Neural cell (in vitro differentiated cells): ENCODE results near the gene WNK2. TPM values are rescaled to one million over a fixed set of nuclear protein-coding genes. Genes with fewer than 3 reads are reported as not detected.
"Not testable (repeated sequence)": the region's sequence is repeated elsewhere in the genome, so short reads cannot be mapped to it uniquely, and the experiment has no call there.

Experiments used
- H2AFZ ChIP-seq: fragments of 200-600, 300-800 bp; sonication (generic), shearing (Covaris generic); 2 replicates; pipeline ENCODE4 v1.6.0; 2014; ENCODE audit warnings: low read depth, mild to moderate bottlenecking, antibody characterized with exemption, low read length, moderate library complexity
- H3F3A ChIP-seq: fragments of 200-600 bp; shearing (Covaris generic); 2 replicates; pipeline ENCODE4 v1.6.1; 2016; ENCODE audit warnings: mild to moderate bottlenecking, moderate library complexity, mixed read lengths, antibody characterized with exemption, low read length; ENCODE audit not compliant: insufficient read depth, poor library complexity, severe bottlenecking
- H3K27ac ChIP-seq: fragments of 200-600, 300-800 bp; sonication (generic), shearing (Covaris generic); 2 replicates; pipeline ENCODE4 v1.5.1; 2014; ENCODE audit warnings: mild to moderate bottlenecking, low read length, moderate library complexity
- H3K27me3 ChIP-seq: fragments of 300-800, 200-600 bp; sonication (generic), shearing (Covaris generic); 2 replicates; pipeline ENCODE4 v1.6.0; 2014; ENCODE audit warnings: mild to moderate bottlenecking, low read depth, low read length, moderate library complexity; ENCODE audit not compliant: insufficient read depth
- H3K36me3 ChIP-seq: fragments of 300-800, 200-600 bp; sonication (generic), shearing (Covaris generic); 2 replicates; pipeline ENCODE4 v1.5.1; 2014; ENCODE audit warnings: mild to moderate bottlenecking, antibody characterized with exemption, low read length, moderate library complexity; ENCODE audit not compliant: insufficient read depth
- H3K4me2 ChIP-seq: fragments of 300-800, 200-600 bp; sonication (generic), shearing (Covaris generic); 2 replicates; pipeline ENCODE4 v1.6.0; 2014; ENCODE audit warnings: mild to moderate bottlenecking, low read length
- H3K4me3 ChIP-seq: fragments of 300-800, 200-600 bp; sonication (generic), shearing (Covaris generic); 2 replicates; pipeline ENCODE4 v1.5.1; 2014; ENCODE audit warnings: mild to moderate bottlenecking, low read length, moderate library complexity
- H3K79me2 ChIP-seq: fragments of 200-600 bp; shearing (Covaris generic); replicated peaks from 2 replicates; pipeline ENCODE4 v1.6.0; 2014; ENCODE audit warnings: mild to moderate bottlenecking, low read length, moderate library complexity; ENCODE audit not compliant: insufficient read depth
- H3K9ac ChIP-seq: fragments of 300-800, 200-600 bp; sonication (generic), shearing (Covaris generic); 2 replicates; pipeline ENCODE4 v1.6.1; 2016; ENCODE audit warnings: mild to moderate bottlenecking, low read length, mixed read lengths
- H3K9me2 ChIP-seq: fragments of 200-600 bp; shearing (Covaris generic); 2 replicates; pipeline ENCODE4 v1.6.1; 2016; ENCODE audit warnings: mild to moderate bottlenecking, low read length, mixed read lengths; ENCODE audit not compliant: insufficient read depth
- H3K9me3 ChIP-seq: fragments of 200-600, 300-800 bp; sonication (generic), shearing (Covaris generic); 2 replicates; pipeline ENCODE4 v1.6.1; 2016; ENCODE audit warnings: mild to moderate bottlenecking, mixed run types, low read length, moderate library complexity, mixed read lengths
- H4K20me1 ChIP-seq: fragments of 200-600 bp; shearing (Covaris generic); 2 replicates; pipeline ENCODE4 v1.6.1; 2016; ENCODE audit warnings: mild to moderate bottlenecking, mixed run types; ENCODE audit not compliant: insufficient read depth
- CTCF ChIP-seq: fragments of 450-650 bp; IDR thresholded peaks from 2 replicates; pipeline ENCODE4 v1.5.1; 2014; ENCODE audit warnings: antibody characterized with exemption, mild to moderate bottlenecking, moderate library complexity; ENCODE audit not compliant: poor library complexity, severe bottlenecking
- EP300 ChIP-seq: fragments of 450-650 bp; conservative IDR thresholded peaks from 2 replicates; pipeline ENCODE4 v1.6.1; 2014; ENCODE audit warnings: antibody characterized with exemption, mild to moderate bottlenecking, moderate library complexity; ENCODE audit not compliant: poor library complexity, severe bottlenecking
- EZH2 ChIP-seq: fragments of 200-600, 300-800 bp; shearing (Covaris generic), sonication (generic); IDR thresholded peaks from 2 replicates; pipeline ENCODE4 v1.6.1; 2014; ENCODE audit warnings: antibody characterized with exemption, low read length, borderline replicate concordance, mild to moderate bottlenecking; ENCODE audit not compliant: insufficient read depth, poor library complexity, severe bottlenecking
- MXI1 ChIP-seq: fragments of 450-650 bp; conservative IDR thresholded peaks from 2 replicates; pipeline ENCODE4 v1.6.1; 2014; ENCODE audit warnings: antibody characterized with exemption, mild to moderate bottlenecking; ENCODE audit not compliant: poor library complexity, severe bottlenecking
- POLR2AphosphoS5 ChIP-seq: IDR thresholded peaks from 2 replicates; pipeline ENCODE4 v1.6.1; 2012
- RAD21 ChIP-seq: fragments of 450-650 bp; conservative IDR thresholded peaks from 2 replicates; pipeline ENCODE4 v1.6.1; 2014; ENCODE audit warnings: antibody characterized with exemption, mild to moderate bottlenecking, moderate library complexity
- REST ChIP-seq: IDR thresholded peaks from 2 replicates; pipeline ENCODE4 v1.6.1; 2012; ENCODE audit warnings: borderline replicate concordance
- SMC3 ChIP-seq: fragments of 450-650 bp; conservative IDR thresholded peaks from 2 replicates; pipeline ENCODE4 v1.6.1; 2014; ENCODE audit warnings: antibody characterized with exemption, mild to moderate bottlenecking, moderate library complexity; ENCODE audit not compliant: poor library complexity
- TAF1 ChIP-seq: IDR thresholded peaks from 2 replicates; pipeline ENCODE4 v1.6.1; 2012; ENCODE audit warnings: low read depth
- polyA plus RNA-seq: library from polyadenylated mRNA; depleted of rRNA; stranded (reverse); fragments of >200 nt; gene quantifications from 2 replicates; pipeline ENCODE4 v1.2.3, GENCODE V29; 2014

Gene WNK2
- polyA plus RNA-seq, 1 donor from 2014 or later = 37.1 TPM

- no peaks in the 10 kb centered on the region for H3K36me3 ChIP-seq
- no peak overlapping the region for H3K4me3 ChIP-seq
- H3K4me2 ChIP-seq = no peak overlapping the region
- no peak overlapping the region for H2AFZ ChIP-seq
- no peaks in the 10 kb centered on the region for H3K9me3 ChIP-seq
- TF ChIP-seq REST (no peak), TAF1 (no peak), EZH2 (no peak), POLR2AphosphoS5 (no peak), SMC3 (no peak), RAD21 (no peak), MXI1 (no peak), EP300 (no peak), CTCF (no peak)
- no peaks in the 10 kb centered on the region for H3K27me3 ChIP-seq
- H3K9ac ChIP-seq = no peak overlapping the region
- no peaks in the 10 kb centered on the region for H4K20me1 ChIP-seq
- no peaks in the 10 kb centered on the region for H3K79me2 ChIP-seq
- no peaks in the 10 kb centered on the region for H3K9me2 ChIP-seq
- no peak overlapping the region for H3K27ac ChIP-seq
- H3F3A ChIP-seq = no peaks in the 10 kb centered on the region
Measured at GRCh38 chr9:93336720-93337119, 152.8 kb downstream of the WNK2 start.

DNA sequence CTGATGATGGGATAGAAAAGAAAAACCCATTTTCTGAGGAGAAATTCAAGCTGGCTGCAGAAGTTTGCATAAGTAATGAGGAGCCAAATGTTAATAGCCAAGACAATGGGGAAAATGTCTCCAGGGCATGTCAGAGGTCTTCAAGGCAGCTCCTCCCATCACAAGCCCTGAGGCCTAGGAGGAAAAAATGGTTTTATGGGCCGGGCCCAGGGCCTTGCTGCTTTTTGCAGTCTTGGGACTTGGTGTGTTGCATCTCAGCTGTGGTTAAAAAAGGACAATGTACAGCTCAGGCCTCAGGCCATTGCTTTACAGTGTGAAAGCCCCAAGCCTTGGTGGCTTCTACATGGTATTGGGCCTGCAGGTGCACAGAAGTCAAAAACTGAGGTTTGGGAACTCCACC lies 154.3 kb downstream of the WNK2 start:
- H3K4me3 ChIP-seq, H3K27ac ChIP-seq, H3F3A ChIP-seq, H3K4me2 ChIP-seq, H2AFZ ChIP-seq, H3K27me3 ChIP-seq, H3K36me3 ChIP-seq, H3K79me2 ChIP-seq, H3K9me2 ChIP-seq, H3K9ac ChIP-seq, H4K20me1 ChIP-seq, H3K9me3 ChIP-seq: not testable (repeated sequence)

GRCh38 chr9:93340091-93340490 lies 156.2 kb downstream of the WNK2 start:
- no peak overlapping the region for H3K9ac ChIP-seq
- H3K79me2 ChIP-seq = no peaks in the 10 kb centered on the region
- no peaks in the 10 kb centered on the region for H3K9me3 ChIP-seq
- H2AFZ ChIP-seq = no peak overlapping the region
- H4K20me1 ChIP-seq = no peaks in the 10 kb centered on the region
- no peak for TF ChIP-seq EZH2
- TF ChIP-seq SMC3 = no peak
- no peak for TF ChIP-seq CTCF
- TF ChIP-seq TAF1 = no peak
- no peak for TF ChIP-seq REST
- H3K27ac ChIP-seq = no peak overlapping the region
- H3F3A ChIP-seq = no peaks in the 10 kb centered on the region
- no peak overlapping the region for H3K4me3 ChIP-seq
- H3K4me2 ChIP-seq = no peak overlapping the region
- no peaks in the 10 kb centered on the region for H3K36me3 ChIP-seq
- H3K9me2 ChIP-seq = no peaks in the 10 kb centered on the region
- no peaks in the 10 kb centered on the region for H3K27me3 ChIP-seq
